Mucosa of rectum (tissue), 2 donors: ENCODE data around the gene VTCN1.
A peak's percentile ranks its signal among the peaks of the same experiment; 100 is the strongest.

ENCODE experiments used
- H3K27ac ChIP-seq, 2 donors: one replicate each; pipeline ENCODE4 v1.7.0; 2013; ENCODE audit warnings: inconsistent platforms in 2 of 2, low read depth in 2 of 2, low read length in 2 of 2
- H3K27me3 ChIP-seq, 2 donors: one replicate each; pipeline ENCODE4 v1.7.0; 2013; ENCODE audit warnings: low read length in 2 of 2; ENCODE audit not compliant: control insufficient read depth in 2 of 2, insufficient read depth in 2 of 2
- H3K36me3 ChIP-seq, 2 donors: one replicate each; pipeline ENCODE4 v1.7.0; 2013; ENCODE audit warnings: low read length in 2 of 2; ENCODE audit not compliant: control insufficient read depth in 2 of 2, insufficient read depth in 2 of 2
- H3K4me1 ChIP-seq, 2 donors: one replicate each; pipeline ENCODE4 v1.7.0; 2013; ENCODE audit warnings: low read length in 2 of 2, mild to moderate bottlenecking in 1 of 2; ENCODE audit not compliant: control insufficient read depth in 2 of 2, insufficient read depth in 2 of 2
- H3K4me3 ChIP-seq, 2 donors: one replicate each; pipeline ENCODE4 v1.7.0; 2013; ENCODE audit warnings: low read length in 2 of 2
- H3K9ac ChIP-seq, 2 donors: one replicate each; pipeline ENCODE4 v1.7.0; 2013; ENCODE audit warnings: low read length in 2 of 2, low read depth in 1 of 2, mild to moderate bottlenecking in 1 of 2
- H3K9me3 ChIP-seq, 2 donors: one replicate each; pipeline ENCODE4 v1.7.0; 2013; ENCODE audit warnings: low read length in 2 of 2; ENCODE audit not compliant: control insufficient read depth in 2 of 2
- donor health status: healthy.
- donor health status: Normal muscosa, but diverticular disease.

The VTCN1 gene

GRCh38 chr1:117237726-117238381 lies 27.1 kb upstream of the VTCN1 start:
- Histone ChIP-seq H3K36me3 (no peaks in the 10 kb centered on the region), H3K9ac (no peak overlapping the region)

GRCh38 chr1:117235863-117236465 lies 25.2 kb upstream of the VTCN1 start:
- H3K4me1 ChIP-seq, result peaks cover 8 to 10% of the 10 kb centered on the region in 2 donors
- H3K9ac ChIP-seq, result no peak overlapping the region
- no peaks in the 10 kb centered on the region for H3K36me3 ChIP-seq
- H3K27me3 ChIP-seq, result no peaks in the 10 kb centered on the region
- H3K9me3 ChIP-seq, result no peaks in the 10 kb centered on the region
- H3K27ac ChIP-seq, result no peak overlapping the region
- H3K4me3 ChIP-seq, result no peak overlapping the region

More at GRCh38 chr1:117237726-117238381, 27.1 kb upstream of the VTCN1 start:
- Histone ChIP-seq H3K27ac (no peak overlapping the region), H3K27me3 (peaks cover 0 to 2% of the 10 kb centered on the region in 2 donors), H3K9me3 (no peaks in the 10 kb centered on the region), H3K4me1 (no peaks in the 10 kb centered on the region), H3K4me3 (no peak overlapping the region)

GRCh38 chr1:117232531-117232930 lies 21.8 kb upstream of the VTCN1 start:
- H3K36me3 ChIP-seq, result no peaks in the 10 kb centered on the region
- H3K27ac ChIP-seq, result peak overlapping the region in 1 of 2 donors; percentile 2
- H3K9me3 ChIP-seq, result no peaks in the 10 kb centered on the region
- H3K27me3 ChIP-seq, result no peaks in the 10 kb centered on the region
- H3K4me3 ChIP-seq, result no peak overlapping the region
- H3K4me1 ChIP-seq, result peaks cover 8 to 10% of the 10 kb centered on the region in 2 donors
- no peak overlapping the region for H3K9ac ChIP-seq

- no peaks in the 10 kb centered on the region for H3K9me3 ChIP-seq
- H3K4me1 ChIP-seq, result peaks cover 8 to 10% of the 10 kb centered on the region in 2 donors
- H3K36me3 ChIP-seq, result no peaks in the 10 kb centered on the region
- H3K4me3 ChIP-seq, result no peak overlapping the region
- H3K27ac ChIP-seq, result peak overlapping the region in 1 of 2 donors; percentile 9
- no peaks in the 10 kb centered on the region for H3K27me3 ChIP-seq
- no peak overlapping the region for H3K9ac ChIP-seq
These were observed 21.1 kb upstream of the VTCN1 start for GRCh38 chr1:117231748-117232373.

- Histone ChIP-seq H3K27ac (peak overlapping the region in 1 of 2 donors; percentile 9), H3K36me3 (no peaks in the 10 kb centered on the region)
These were observed 20.6 kb upstream of the VTCN1 start for GRCh38 chr1:117231312-117231711.

GRCh38 chr1:117229217-117229616 lies 18.5 kb upstream of the VTCN1 start:
- H3K36me3 ChIP-seq, result no peaks in the 10 kb centered on the region
- H3K27me3 ChIP-seq, result no peaks in the 10 kb centered on the region
- H3K4me3 ChIP-seq, result no peak overlapping the region
- no peaks in the 10 kb centered on the region for H3K9me3 ChIP-seq
- H3K27ac ChIP-seq, result no peak overlapping the region
- peaks cover 8 to 10% of the 10 kb centered on the region in 2 donors for H3K4me1 ChIP-seq
- no peak overlapping the region for H3K9ac ChIP-seq

More at GRCh38 chr1:117231312-117231711, 20.6 kb upstream of the VTCN1 start:
- no peak overlapping the region for H3K9ac ChIP-seq
- H3K27me3 ChIP-seq, result no peaks in the 10 kb centered on the region
- H3K9me3 ChIP-seq, result no peaks in the 10 kb centered on the region
- H3K4me3 ChIP-seq, result no peak overlapping the region
- H3K4me1 ChIP-seq, result peaks cover 8 to 10% of the 10 kb centered on the region in 2 donors

GRCh38 chr1:117225931-117226330 lies 15.2 kb upstream of the VTCN1 start:
- Histone ChIP-seq H3K36me3 (no peaks in the 10 kb centered on the region), H3K27ac (no peak overlapping the region), H3K4me1 (no peaks in the 10 kb centered on the region), H3K4me3 (no peak overlapping the region), H3K9ac (no peak overlapping the region), H3K27me3 (no peaks in the 10 kb centered on the region), H3K9me3 (no peaks in the 10 kb centered on the region)

GRCh38 chr1:117216718-117217117 lies 6.0 kb upstream of the VTCN1 start:
- Histone ChIP-seq H3K27ac (no peak overlapping the region), H3K9me3 (no peaks in the 10 kb centered on the region), H3K27me3 (no peaks in the 10 kb centered on the region), H3K9ac (no peak overlapping the region), H3K4me1 (no peaks in the 10 kb centered on the region), H3K4me3 (no peak overlapping the region), H3K36me3 (no peaks in the 10 kb centered on the region)

- H3K36me3 ChIP-seq, result no peaks in the 10 kb centered on the region
- H3K4me3 ChIP-seq, result no peak overlapping the region
- no peak overlapping the region for H3K9ac ChIP-seq
- H3K9me3 ChIP-seq, result no peaks in the 10 kb centered on the region
- H3K4me1 ChIP-seq, result no peaks in the 10 kb centered on the region
- H3K27me3 ChIP-seq, result no peaks in the 10 kb centered on the region
- H3K27ac ChIP-seq, result no peak overlapping the region
These were observed 5.2 kb upstream of the VTCN1 start for GRCh38 chr1:117215733-117216462.

GRCh38 chr1:117215019-117215418 lies 4.3 kb upstream of the VTCN1 start:
- no peak overlapping the region for H3K27ac ChIP-seq
- no peak overlapping the region for H3K9ac ChIP-seq
- H3K4me3 ChIP-seq, result no peak overlapping the region
- H3K4me1 ChIP-seq, result no peaks in the 10 kb centered on the region
- peaks cover 0 to under 1% of the 10 kb centered on the region in 2 donors for H3K27me3 ChIP-seq
- no peaks in the 10 kb centered on the region for H3K9me3 ChIP-seq
- H3K36me3 ChIP-seq, result no peaks in the 10 kb centered on the region
